Measurements from ENCODE around the gene AOAH. TPM values are rescaled to one million over a fixed set of nuclear protein-coding genes. Genes with fewer than 3 reads are reported as not detected.

Gene AOAH
- total and polyA plus RNA-seq, 2 of the 4 experiments (the other 2 are of a cell fraction): not detected

GRCh38 chr7:36478745-36479144 is 245.5 kb downstream of the AOAH start:
- H4K20me1 ChIP-seq (ENCODE audit: insufficient read depth, low read length): no peaks in the 10 kb centered on the region
- no peak overlapping the region for H3K4me2 ChIP-seq (ENCODE audit: low read depth, low read length)
- no peak overlapping the region for H2AK9ac ChIP-seq (replicated peaks; ENCODE audit: low read depth, low read length, poor library complexity)
- no peaks in the 10 kb centered on the region for H3K79me1 ChIP-seq (ENCODE audit: low read depth in 1 of 2, low read length in 2 of 2)
- no peak overlapping the region for H3K27ac ChIP-seq (ENCODE audit: insufficient read depth, low read length)
- DNase-seq (no peak), ATAC-seq (ENCODE audit: low read depth) (no peak)
- ChIA-PET POLR2A (ENCODE audit: unreplicated experiment) (no interaction called here), CTCF (interaction anchor here (1.4 kb wide), 1 partner anchor 8 kb away, joined by 5 read pairs; no protein-coding TSS in a partner anchor)
- in situ Hi-C loops (cut with MboI; ENCODE audit: low sequenced_read_pairs) (loop anchor here (25.0 kb wide), 1 partner anchor 484 kb away; no protein-coding TSS in a partner anchor), dilution Hi-C loops (cut with HindIII; ENCODE audit: low sequenced_read_pairs, unreplicated experiment) (no loop called here), intact Hi-C loops (cut with micrococcal nuclease) (no loop called here)
- no peak overlapping the region for H2BK5ac ChIP-seq (ENCODE audit: low read depth, low read length, poor library complexity, severe bottlenecking)
- no peak overlapping the region for H2AFZ ChIP-seq (replicated peaks; ENCODE audit: low read length, poor library complexity)
- no peak overlapping the region for H4K91ac ChIP-seq (ENCODE audit: insufficient read depth, low read depth, low read length)
- H3K9ac ChIP-seq (ENCODE audit: low read depth, low read length): no peak overlapping the region
- no peak overlapping the region for H3K14ac ChIP-seq (replicated peaks; ENCODE audit: low read depth, low read length)
- H3K27me3 ChIP-seq (ENCODE audit: control insufficient read depth, insufficient read depth, low read length): peaks cover 8% of the 10 kb centered on the region; the same call in 1 of the 2 replicates
- no peak overlapping the region for H4K5ac ChIP-seq (ENCODE audit: low read depth, low read length)
- no peak overlapping the region for H3K56ac ChIP-seq (ENCODE audit: extremely low read depth, insufficient read depth, low read length)
- no peak overlapping the region for H3K18ac ChIP-seq (ENCODE audit: low read depth, low read length)
- peaks cover 3% of the 10 kb centered on the region; the same call in 1 of the 2 replicates for H3K9me1 ChIP-seq (ENCODE audit: insufficient read depth, low read length)
- H3K36me3 ChIP-seq (ENCODE audit: control insufficient read depth, insufficient read depth, low read length): no peaks in the 10 kb centered on the region
- no peaks in the 10 kb centered on the region for H3K4me1 ChIP-seq (ENCODE audit: control insufficient read depth, insufficient read depth, low read length)
- H3K4me3 ChIP-seq (ENCODE audit: insufficient read depth, low read depth, low read length): no peak overlapping the region
- no peak for TF ChIP-seq POLR2A (IDR thresholded peaks at IDR 0.05; ENCODE audit: low read depth, low read length)
- no peak for TF ChIP-seq NFE2L2 (IDR thresholded peaks at IDR 0.05; ENCODE audit: low read depth, low read length)
- no peak for TF ChIP-seq RAD21 (IDR thresholded peaks at IDR 0.05; ENCODE audit: low read length)
- no peak for TF ChIP-seq RFX5 (IDR thresholded peaks at IDR 0.05; ENCODE audit: low read depth, low read length)
- TF ChIP-seq SMC3 (IDR thresholded peaks at IDR 0.05; ENCODE audit: low read depth, low read length): no peak
- TF ChIP-seq BHLHE40 (IDR thresholded peaks at IDR 0.05; ENCODE audit: low read depth, low read length): no peak
- TF ChIP-seq RCOR1 (IDR thresholded peaks at IDR 0.05; ENCODE audit: insufficient replicate concordance, low read length): no peak
- TF ChIP-seq MXI1 (IDR thresholded peaks at IDR 0.05; ENCODE audit: borderline replicate concordance, low read depth, low read length): no peak
- no peak overlapping the region for H3K23ac ChIP-seq (ENCODE audit: low read depth, low read length)
- no CpG with 5 or more reads among the region's 2 CpGs for WGBS, 2 experiments (ENCODE audit: extremely low coverage in 2 of 2, insufficient read length in 1 of 2)
- BruUV-seq (replicated peaks): no TSS peak
- no peak overlapping the region for H4K8ac ChIP-seq (ENCODE audit: low read depth in 2 of 2, low read length in 2 of 2)
- no peaks in the 10 kb centered on the region for H3K9me3 ChIP-seq (ENCODE audit: control insufficient read depth, insufficient read depth, low read length)
- H2BK20ac ChIP-seq (ENCODE audit: low read depth, low read length): no peak overlapping the region
- H2BK15ac ChIP-seq (ENCODE audit: low read depth, low read length): no peak overlapping the region
- H2BK120ac ChIP-seq (ENCODE audit: low read depth, low read length): no peak overlapping the region
- no peak overlapping the region for H2AK5ac ChIP-seq (ENCODE audit: low read depth, low read length)
- no peak overlapping the region for H3K4ac ChIP-seq (ENCODE audit: low read depth, low read length)

All from IMR-90 (cell line).